Measurements from ENCODE around the gene TMTC4.

DNA sequence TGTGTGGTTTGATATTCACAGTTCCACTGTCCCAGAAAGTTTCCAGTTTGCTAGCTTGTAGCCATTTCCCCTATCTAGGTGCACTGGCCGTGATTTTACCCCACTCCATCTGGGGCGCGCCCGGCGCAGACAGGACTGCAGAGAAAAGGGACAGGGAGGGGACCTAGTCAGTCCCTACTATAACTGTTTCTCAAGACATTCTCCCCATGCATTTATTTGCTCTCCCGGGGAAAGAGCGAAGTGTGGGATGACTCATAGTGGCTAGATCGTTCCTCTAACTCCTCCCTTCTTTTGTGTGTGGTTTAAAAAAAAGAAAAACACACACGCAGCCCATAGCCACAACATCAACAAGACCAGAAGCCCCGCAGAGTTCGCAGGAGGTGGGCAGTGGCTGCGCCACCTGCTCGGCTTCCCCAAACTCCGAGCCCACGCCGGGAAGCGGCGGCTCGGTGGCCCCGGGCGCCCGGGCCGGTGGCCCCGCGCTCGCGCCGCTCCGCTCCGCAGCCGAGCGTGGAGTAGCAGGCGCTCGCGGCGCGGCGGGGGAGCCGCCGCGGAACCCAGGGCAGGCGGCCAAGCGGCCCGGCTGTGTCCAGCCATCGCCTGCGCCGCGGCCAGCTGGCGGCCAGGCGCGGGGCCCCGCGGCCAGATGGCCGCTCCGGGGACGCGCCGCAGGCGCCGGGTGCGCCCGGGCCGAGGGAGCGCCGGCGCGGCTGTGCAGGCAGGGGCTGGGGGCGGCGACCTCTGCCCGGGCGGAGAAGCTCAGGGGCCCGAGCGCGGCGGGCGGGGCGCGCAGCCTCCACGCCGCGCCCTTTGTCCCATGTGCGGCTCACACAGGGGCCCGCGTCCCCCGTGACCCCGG is 653 bp downstream of the TMTC4 start:
- no peak for TF ChIP-seq ZBTB7A (IDR thresholded peaks at IDR 0.05; ENCODE audit: low read depth)
- peak; percentile 9; the same call in 1 of the 2 replicates for TF ChIP-seq TEAD4 (IDR thresholded peaks at IDR 0.05)
- no peak for TF ChIP-seq FOXM1 (IDR thresholded peaks at IDR 0.05; ENCODE audit: borderline replicate concordance, low read depth)
- TF ChIP-seq EGR1 (IDR thresholded peaks at IDR 0.05) = no peak
- TF ChIP-seq TAF1 (IDR thresholded peaks at IDR 0.05; ENCODE audit: low read depth) = no peak
- no peak for TF ChIP-seq REST (IDR thresholded peaks at IDR 0.05; ENCODE audit: low read depth)
